ENCODE data around the gene ACAA1.
"Not testable (repeated sequence)": the region's sequence is repeated elsewhere in the genome, so short reads cannot be mapped to it uniquely, and the experiment has no call there.

ACAA1 gene, protein sequence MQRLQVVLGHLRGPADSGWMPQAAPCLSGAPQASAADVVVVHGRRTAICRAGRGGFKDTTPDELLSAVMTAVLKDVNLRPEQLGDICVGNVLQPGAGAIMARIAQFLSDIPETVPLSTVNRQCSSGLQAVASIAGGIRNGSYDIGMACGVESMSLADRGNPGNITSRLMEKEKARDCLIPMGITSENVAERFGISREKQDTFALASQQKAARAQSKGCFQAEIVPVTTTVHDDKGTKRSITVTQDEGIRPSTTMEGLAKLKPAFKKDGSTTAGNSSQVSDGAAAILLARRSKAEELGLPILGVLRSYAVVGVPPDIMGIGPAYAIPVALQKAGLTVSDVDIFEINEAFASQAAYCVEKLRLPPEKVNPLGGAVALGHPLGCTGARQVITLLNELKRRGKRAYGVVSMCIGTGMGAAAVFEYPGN

DNA sequence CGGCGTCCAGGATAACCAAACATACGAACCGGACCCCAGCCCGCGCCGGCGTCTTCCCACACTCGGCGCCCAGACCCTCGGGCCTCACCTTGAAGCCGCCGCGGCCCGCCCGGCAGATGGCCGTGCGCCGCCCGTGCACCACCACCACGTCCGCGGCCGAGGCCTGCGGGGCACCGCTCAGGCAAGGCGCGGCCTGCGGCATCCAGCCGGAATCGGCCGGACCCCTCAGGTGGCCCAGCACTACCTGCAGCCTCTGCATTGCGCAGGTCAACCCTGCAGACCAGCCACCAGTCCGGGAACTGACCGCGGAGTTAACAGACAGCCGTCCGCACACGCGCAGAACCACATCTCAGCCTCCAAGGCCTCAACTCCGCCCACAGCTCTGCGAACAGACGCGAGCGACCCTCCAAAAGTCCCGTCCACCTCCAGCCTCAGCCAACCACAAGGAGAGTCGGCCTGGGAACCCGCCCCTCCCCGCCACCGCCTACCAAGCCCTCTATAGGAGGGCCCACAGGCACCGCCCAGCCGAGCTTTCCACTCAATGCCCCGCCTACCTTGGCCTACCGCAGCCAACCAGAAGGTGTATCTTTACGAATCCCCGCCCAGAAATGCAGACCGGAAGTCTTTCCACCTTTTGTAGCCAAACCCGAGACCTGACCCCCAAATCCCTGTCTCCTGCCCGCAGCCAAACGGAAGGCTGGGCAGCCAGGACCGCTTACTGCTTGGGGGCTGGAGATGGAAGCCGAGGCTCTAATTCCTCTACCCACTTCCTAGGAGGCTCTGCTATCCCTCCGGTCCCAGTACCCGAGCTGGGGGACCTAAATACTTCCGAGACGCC, at the start of gene ACAA1:
Gene ACAA1, minus strand, starts transcription at position 351 of the 838 bp plus-strand sequence. Its CDS starts 92 bp downstream, at position 259.
- peak; percentile 99 for DNase-seq

DNA sequence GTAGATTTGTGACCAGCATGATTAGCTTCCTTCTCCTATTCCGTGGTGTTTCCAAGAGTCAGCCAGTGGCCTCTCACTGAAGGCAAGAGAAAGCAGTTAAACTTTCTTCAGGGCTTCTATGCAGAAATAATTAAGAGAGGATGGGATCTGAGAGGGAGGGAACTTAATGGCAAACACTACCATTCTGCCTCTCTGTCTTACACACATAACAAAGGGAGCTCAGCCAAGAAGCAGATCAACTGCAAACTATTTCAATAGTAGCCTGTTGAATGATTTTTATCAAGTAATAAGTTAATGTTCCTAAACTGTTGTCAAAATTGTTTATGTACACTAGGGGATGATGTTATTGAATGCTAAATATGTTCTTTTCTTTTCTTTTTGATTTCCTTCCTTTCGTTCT, 40.3 kb upstream of the ACAA1 start:
- DNase-seq: no peak

DNA sequence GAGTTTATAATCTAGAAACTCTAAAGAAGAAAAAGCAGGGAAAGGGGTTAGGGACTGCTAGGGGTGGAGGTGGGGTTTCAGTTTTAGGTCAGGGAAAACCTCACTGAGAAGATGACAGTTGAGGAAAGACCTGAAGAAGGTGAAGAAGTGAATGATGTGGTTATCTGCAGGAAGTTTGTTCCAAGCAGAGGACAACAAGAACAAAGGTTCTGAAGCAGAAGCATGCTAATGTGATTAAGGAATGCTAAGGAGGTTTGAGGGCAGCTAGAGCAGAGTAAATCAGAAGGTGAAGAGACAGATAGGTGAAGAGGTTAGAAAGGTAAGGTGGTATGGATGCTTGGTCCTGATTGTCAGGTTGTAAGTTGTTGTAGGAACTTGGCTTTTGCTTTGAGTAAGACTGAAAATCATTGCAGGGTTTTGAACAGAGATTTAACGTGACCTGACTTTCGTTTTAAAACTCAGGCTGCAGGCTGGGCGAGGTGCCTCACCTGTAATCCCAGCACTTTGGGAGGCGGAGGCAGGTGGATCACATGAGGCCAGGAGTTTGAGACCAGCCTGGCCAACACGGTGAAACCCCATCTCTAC, 37.0 kb upstream of the ACAA1 start:
- DNase-seq: no peak

DNA sequence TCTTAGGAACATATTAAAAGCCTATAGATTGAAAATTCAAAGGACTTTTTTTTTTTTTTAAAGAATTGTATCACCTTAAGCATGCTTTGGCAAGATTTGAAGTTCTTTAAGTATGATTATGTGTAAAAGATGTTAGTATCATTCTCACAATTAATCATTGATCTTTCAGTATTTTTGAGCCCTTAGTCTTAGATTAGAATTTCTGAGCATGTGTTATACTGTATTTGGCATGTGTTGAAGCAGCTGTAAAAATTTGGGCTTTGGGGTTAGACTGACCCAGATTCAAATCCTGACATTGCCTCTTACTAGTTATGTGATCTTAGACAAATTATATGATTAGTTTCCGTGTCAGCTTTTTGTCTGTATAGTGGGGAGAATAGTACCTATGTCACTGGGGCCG, 34.7 kb upstream of the ACAA1 start:
- no peak for DNase-seq

DNA sequence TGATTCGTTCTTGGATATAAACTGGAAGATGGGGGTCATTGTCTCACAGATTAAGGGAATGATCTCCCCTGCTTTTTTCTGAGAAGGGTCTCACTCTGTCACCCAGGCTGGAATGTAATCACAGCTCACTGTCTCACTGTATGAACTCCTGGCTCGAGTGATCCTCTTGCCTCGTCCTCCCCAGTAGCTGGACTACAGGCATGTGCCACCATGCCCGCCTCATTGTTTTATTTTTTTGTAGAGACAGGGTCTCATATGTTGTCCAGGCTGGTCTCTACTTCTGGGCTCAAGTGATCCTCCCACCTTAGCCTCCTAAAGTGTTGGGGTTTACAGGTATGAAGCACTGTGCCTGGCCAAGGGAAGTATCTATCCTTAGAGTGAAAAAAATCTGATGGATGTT, 33.8 kb upstream of the ACAA1 start:
- DNase-seq: no peak

DNA sequence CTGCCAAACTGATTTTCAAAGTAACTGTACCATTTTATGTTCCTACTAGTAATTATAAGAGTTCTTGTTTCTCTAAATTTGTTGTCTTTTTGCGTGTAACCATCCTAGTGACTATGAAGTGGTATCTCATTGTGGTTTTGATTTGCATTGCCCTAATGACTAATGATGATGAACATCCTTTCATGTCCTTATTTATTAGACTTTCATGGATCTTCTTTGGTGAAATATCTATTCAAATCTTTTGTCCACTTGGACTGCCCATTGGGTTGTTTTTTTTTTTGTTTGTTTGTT, 32.0 kb upstream of the ACAA1 start:
- no peak for DNase-seq

DNA sequence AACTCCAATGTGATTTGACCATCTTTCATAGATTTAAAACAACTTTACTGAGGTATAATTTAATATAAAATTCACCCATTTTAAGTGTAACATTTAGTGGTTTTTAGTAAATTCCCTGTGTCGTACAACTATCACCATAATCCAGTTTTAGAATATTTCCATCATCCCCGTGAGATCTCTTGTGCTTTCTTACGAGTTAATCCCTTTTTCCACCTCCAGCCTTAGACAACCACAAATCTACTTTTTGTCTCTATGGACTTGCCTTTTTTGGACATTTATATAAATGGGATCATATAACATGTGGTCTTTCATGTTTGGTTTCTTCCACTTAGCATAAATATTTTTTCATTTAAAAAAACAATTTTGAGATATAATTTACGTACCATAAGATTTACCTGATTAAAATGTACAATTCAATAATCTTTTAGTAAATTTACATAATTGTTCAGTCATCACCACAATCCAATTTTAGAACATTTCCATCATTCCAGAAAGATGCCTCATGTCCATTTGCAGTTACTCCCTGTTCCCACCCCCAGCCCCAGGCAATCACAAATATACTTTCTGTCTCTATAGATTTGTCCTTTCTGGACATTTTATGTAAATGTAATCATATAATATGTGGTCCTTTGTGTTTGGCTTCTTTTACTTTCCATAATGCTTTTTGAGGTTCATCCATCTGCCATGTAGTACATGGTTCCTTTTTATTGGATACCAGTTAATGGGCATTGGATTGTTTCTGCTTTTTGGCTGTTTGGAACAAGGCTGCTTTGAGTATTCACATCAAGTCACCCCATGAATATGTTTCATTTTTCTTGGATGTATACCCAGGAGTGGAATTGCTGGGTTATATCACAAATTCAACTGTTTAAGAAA, 31.5 kb upstream of the ACAA1 start:
- peak; percentile 78 for DNase-seq

DNA sequence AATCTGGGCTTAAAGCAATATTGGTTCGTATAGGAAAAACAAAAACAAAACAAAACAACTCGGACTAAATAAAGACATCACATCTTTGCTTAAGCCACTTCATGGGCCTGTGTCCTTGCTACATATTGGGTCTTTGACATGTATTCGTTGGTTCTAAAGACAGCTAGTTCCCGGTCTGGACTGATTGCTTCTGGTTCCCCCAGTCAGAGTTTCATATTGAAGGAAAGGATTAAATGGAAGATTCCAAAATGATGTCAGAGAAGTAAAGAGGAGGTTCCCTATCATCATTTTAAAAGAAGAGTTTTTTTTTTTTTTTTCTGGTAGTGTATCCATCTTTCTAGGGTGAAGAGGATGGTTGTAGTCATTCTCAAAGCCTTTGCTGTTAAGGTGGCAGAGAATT, 30.7 kb upstream of the ACAA1 start:
- no peak for DNase-seq

DNA sequence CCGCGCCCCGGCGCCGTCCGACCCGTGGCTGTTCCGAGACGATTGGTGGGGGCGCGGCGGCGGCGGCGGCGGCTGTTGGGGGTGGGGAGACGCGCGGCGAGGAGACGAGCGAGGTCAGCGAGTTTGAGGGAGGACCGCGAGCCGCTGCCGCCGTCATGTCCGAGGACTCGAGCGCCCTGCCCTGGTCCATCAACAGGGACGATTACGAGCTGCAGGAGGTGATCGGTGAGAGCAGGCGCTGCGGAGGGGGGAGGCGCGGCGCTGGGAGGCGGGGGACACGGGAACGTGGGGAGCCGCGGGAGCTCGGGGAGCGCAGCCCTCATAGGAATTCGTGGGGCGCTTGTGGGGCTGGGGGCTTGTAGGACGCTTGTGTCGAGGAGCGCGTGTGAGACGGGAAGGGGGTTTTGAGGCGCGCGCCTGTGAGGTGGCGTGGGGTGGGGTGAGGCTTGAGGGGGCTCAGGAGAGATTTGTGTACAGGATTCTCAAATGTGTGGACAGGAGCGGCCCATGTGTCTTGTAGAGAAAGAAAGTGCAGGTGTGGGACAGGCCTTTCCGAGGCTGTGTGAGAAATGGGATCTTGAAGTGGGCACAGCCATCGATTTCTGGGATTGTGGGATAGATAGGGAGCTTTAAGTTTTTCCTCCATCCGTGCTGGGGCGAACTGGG, 28.9 kb upstream of the ACAA1 start:
- DNase-seq: no peak

DNA sequence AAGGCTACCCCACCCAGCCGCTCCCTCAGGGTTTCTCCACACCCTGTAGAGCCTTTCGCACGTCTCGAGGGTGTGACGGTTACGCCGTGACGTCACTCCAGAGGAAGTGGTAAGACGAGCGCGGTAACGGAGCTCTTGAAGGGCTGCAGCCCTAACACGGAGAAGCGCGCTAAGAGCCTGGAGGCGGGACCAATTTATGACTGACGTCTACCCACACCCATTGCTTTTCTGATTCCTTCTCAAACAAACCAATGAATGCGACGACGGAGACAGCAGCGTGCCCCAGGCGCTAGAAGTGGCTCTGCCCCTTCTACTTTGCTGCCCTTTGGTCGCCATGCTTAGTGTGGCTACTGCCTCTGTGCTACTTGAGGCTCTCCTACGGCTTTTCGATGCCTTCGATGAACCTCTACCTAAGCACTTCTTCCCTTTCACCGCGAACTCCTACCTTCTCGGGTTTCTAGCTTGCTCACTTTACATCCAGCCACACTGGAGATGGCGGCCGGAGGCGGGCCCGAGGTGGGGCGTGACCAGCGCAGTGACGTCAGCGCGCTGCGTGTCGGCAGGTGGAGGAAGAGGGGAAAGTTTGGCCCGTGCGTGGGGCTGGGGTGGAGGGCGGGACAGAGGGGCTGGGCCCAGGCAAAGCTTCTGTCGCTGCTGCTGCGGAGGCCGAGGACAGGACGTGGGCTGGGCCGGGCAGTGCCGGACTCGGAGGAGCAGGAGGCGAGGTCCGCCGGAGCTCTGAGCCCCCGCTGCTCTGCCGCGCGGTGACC, 28.2 kb upstream of the ACAA1 start, which contains the start of gene OXSR1:
Gene OXSR1, plus strand, starts transcription at position 586 of the 770 bp plus-strand sequence. CDS start 340 bp downstream, outside the sequence.
- peak; percentile 100 for DNase-seq

DNA sequence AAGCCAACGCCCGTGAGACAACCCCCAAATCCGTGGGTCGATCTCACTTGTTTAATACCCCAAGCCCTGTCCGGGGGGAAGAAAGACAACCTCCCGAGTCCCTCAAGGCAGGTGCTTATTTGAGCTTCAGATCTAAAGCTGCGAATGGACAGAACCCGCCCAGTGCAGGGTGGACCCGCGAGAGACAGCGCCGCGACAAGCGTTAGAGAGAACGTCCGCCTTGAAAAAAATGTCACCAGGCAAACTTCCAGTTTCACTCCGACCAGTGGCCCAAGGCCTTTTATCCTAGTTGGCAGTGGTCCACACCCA, 27.7 kb upstream of the ACAA1 start:
- no peak for DNase-seq

DNA sequence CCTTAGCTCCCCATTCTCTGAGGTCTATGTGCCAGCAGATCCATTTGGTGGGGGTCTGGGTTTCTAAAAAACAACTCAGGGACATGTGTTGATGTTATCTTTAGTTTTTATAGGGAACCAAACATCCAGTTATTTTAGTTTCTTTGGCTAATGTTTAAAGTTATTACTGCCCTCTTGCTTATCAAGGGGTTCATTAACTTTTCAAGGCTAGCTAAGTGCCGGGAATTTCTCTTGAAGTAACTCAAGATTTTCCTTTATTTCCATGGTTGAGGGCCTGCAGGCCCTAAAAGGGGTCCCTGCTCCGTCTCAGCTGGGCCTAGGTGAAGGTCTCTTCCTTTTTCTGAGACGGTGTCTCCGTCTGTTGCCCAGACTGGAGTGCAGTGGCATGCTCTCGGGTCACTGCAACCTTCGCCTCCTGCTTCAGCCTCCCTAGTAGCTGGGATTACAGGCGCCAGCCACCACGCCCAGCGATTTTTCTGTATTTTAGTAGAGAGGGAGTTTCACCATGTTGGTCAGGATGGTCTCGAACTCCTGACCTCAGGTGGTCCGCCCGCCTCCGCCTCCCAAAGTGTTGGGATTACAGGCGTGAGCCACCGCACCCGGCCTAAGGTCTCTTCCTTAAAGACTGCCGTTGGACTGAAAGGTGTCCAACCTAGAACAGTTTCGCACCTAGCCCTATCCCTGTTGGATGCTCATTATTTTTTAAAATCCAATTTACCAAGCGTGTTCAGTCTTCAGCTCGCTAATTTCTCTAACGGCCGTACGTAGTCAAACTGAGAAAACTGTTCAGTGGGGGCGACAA, 27.1 kb upstream of the ACAA1 start:
- DNase-seq: no peak

DNA sequence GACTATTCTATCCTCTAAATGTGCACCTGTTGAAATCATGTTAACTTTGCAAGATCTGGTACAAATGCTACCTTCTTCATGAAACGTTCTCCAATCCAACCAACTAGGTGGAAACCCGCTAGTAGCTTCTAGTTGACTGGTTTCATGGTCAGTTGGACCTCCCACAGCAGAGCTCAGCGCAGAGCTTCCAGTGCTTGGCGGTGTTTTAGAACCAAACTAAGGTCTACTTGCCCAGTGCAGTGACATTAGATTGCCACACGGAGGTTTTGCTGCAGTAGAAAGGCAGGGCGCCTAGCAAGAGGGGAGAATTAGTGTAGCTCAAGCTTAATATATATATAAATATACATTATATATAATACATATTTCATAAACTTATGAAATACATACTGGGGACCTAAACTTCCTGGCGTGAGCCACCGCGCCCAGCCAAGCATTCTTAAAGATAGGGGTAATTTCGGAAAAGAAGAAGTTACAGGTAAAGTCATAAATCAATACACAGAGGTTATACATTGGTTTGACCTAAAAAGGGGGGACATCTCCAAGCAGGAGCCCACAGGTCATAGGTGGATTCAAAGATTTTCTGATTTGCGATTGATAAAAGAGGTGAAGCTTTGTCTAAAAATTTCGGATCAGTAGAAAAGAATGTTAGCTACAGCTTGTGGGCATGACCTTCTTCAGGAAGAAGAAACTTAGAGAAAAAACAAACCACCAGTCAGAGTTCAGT, 26.4 kb upstream of the ACAA1 start:
- DNase-seq: no peak

DNA sequence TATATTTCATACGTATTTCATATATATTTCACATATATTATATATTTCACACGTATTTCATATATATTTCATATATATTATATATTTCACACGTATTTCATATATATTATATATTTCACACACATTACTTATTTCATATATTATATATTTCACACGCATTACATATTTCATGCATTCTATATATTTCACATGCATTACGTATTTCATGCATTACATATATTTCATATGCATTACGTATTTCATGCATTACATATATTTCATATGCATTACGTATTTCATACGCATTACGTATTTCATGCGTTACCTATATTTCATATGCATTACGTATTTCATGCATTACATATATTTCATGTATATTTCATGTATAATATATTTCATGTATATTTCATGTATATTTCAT, 23.8 kb upstream of the ACAA1 start:
- not testable (repeated sequence) for DNase-seq

DNA sequence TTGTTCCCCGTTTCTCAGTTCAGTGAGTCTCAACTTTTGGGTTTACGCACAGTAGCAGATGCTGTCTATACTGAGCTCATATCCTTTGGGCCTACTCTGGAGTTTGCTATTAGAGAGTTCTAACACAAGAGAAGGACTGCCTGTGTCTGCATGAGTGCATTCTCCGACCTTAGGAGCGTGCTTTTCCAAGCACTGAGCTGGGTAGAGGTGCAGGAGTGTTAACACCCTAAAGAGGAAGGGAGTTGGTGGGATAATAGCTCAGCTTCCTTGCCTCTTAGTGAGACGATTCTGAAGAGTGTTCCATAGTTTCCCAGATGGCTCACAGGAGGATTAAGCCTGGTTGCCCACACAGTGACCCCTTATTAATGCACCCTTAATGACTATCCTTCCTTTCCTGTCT, 21.5 kb upstream of the ACAA1 start:
- no peak for DNase-seq

DNA sequence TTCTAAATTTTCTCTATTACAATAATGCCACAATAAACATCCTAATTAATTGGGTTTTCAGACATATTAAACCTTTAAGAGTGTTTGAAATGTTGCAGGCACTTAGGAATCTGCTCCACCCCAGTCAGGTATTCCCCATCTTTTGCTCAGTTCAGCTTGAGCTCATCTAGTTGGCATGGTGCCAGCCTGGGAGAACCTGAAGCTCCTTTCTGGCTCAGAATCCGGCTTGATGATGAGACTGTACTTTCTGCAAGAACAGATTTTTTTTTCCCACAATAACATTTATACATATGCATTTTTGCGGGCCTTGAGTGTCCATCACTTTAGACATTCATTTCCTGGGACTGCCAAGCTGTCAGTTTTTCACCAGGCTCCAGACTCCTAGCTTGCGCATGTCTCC, 20.7 kb upstream of the ACAA1 start:
- DNase-seq: no peak

DNA sequence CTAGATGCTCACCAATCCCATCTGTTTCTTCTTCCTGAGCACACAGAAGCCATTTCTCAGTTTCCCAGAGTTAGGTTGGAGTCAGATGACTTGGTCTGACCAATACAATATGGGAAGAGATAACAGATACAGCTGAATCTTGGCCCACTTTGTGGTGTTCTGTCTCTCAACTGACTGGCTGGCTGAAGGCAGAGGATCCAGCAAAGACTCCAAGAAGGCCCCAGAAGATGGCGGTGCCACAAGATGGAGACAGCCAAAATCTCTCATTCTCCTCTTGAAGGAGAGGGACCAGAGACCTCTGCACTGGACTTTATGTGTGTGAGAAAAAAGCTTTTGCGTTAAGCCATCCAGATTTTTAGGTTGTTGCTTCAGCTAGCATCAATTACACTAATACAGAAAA, 20.2 kb upstream of the ACAA1 start:
- no peak for DNase-seq

DNA sequence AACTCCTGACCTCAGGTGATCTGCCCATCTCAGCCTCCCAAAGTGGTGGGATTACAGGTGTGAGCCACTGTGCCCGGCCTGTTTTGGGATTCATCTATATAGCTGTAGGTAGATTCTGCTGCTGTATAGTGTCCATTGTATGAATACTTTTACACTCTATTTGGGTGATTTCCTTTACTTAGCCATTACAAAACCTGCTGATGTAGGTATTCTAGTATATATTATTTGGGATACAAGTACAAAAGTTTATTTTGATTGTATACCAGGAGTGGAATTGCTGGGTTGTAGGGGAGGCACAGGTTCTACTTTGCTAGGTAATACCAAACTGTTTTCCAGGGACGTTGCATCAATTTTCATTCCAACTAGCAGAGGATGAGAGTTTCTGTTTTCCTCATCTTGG, 18.9 kb upstream of the ACAA1 start:
- no peak for DNase-seq

DNA sequence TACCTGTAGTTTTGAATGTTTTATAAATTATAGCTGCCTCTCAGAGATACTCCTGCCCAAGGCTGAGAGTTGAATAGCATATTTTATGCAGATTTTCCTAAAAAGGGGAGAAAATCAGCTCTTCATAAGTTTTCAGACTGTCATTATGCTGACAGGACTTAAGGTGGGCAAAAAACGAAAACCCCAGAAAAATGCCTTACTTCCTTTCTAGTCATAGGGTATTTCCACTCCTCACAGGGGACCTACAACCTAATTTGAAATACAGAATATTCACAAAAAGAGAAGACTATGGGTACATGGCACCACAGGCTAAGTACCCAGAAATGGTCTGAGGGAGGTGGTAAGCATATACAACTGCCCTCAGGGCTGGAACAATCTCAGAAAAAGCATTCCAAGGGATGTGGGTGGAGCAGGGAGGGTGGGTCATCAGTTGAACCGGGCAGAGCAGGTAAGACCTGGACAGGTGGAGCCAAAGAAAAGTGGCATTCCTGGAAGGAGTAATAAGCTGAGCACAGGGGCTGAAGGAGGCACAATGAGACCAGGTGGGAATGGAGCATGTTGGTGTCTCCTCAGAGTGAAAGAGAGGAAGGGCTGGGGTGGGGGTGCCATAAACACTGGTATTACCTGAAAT, 17.8 kb upstream of the ACAA1 start:
- no peak for DNase-seq

Data from fibroblast of upper back skin (primary cell).